HUES48 (cell line): ENCODE data around the gene STK32C.
"Not testable (repeated sequence)": the region's sequence is repeated elsewhere in the genome, so short reads cannot be mapped to it uniquely, and the experiment has no call there.

Experiments used
- H3K27ac ChIP-seq: one replicate; pipeline ENCODE4 v1.7.0; 2013; ENCODE audit warnings: low read depth, low read length, inconsistent platforms
- H3K27me3 ChIP-seq: 2 replicates; pipeline ENCODE4 v1.6.1; 2013; ENCODE audit warnings: mild to moderate bottlenecking, low read length; ENCODE audit not compliant: control insufficient read depth, insufficient read depth
- H3K36me3 ChIP-seq: 2 replicates; pipeline ENCODE4 v1.6.1; 2013; ENCODE audit warnings: low read length; ENCODE audit not compliant: control insufficient read depth, insufficient read depth
- H3K4me1 ChIP-seq: 2 replicates; pipeline ENCODE4 v1.6.1; 2013; ENCODE audit warnings: mild to moderate bottlenecking, low read length; ENCODE audit not compliant: control insufficient read depth, insufficient read depth
- H3K4me3 ChIP-seq: 2 replicates; pipeline ENCODE4 v1.5.1; 2013; ENCODE audit warnings: mild to moderate bottlenecking, low read depth, low read length
- H3K9ac ChIP-seq: 2 replicates; pipeline ENCODE4 v1.6.1; 2013; ENCODE audit warnings: mild to moderate bottlenecking, low read depth, low read length, moderate library complexity
- H3K9me3 ChIP-seq: 2 replicates; pipeline ENCODE4 v1.6.1; 2013; ENCODE audit warnings: low read length; ENCODE audit not compliant: control insufficient read depth, insufficient read depth

The STK32C gene

GRCh38 chr10:132270721-132271457 lies 36.9 kb downstream of the STK32C start:
- no peaks in the 10 kb centered on the region for H3K4me1 ChIP-seq
- no peak overlapping the region for H3K27ac ChIP-seq
- no peak overlapping the region for H3K4me3 ChIP-seq
- no peaks in the 10 kb centered on the region for H3K9me3 ChIP-seq
- H3K36me3 ChIP-seq, result no peaks in the 10 kb centered on the region
- no peak overlapping the region for H3K9ac ChIP-seq
- H3K27me3 ChIP-seq, result no peaks in the 10 kb centered on the region

GRCh38 chr10:132270256-132270655 lies 37.5 kb downstream of the STK32C start:
- H3K4me3 ChIP-seq, result no peak overlapping the region
- H3K27me3 ChIP-seq, result no peaks in the 10 kb centered on the region
- H3K36me3 ChIP-seq, result no peaks in the 10 kb centered on the region
- H3K27ac ChIP-seq, result no peak overlapping the region
- H3K9me3 ChIP-seq, result no peaks in the 10 kb centered on the region
- H3K4me1 ChIP-seq, result no peaks in the 10 kb centered on the region
- H3K9ac ChIP-seq, result no peak overlapping the region

GRCh38 chr10:132269266-132270230 lies 38.2 kb downstream of the STK32C start:
- H3K4me1 ChIP-seq, result no peaks in the 10 kb centered on the region
- no peak overlapping the region for H3K4me3 ChIP-seq
- no peaks in the 10 kb centered on the region for H3K27me3 ChIP-seq
- H3K9ac ChIP-seq, result no peak overlapping the region
- H3K36me3 ChIP-seq, result no peaks in the 10 kb centered on the region
- H3K27ac ChIP-seq, result no peak overlapping the region
- no peaks in the 10 kb centered on the region for H3K9me3 ChIP-seq

- H3K27me3 ChIP-seq, H3K27ac ChIP-seq, H3K36me3 ChIP-seq, H3K4me3 ChIP-seq, H3K9me3 ChIP-seq, H3K9ac ChIP-seq, H3K4me1 ChIP-seq: not testable (repeated sequence)
These were observed 39.8 kb downstream of the STK32C start for GRCh38 chr10:132267916-132268315.

GRCh38 chr10:132266594-132267161 lies 41.1 kb downstream of the STK32C start:
- Histone ChIP-seq H3K27ac (no peak overlapping the region), H3K4me3 (no peak overlapping the region), H3K36me3 (no peaks in the 10 kb centered on the region), H3K27me3 (no peaks in the 10 kb centered on the region), H3K9ac (no peak overlapping the region), H3K9me3 (no peaks in the 10 kb centered on the region), H3K4me1 (no peaks in the 10 kb centered on the region)

GRCh38 chr10:132265890-132266496 lies 41.8 kb downstream of the STK32C start:
- H3K27me3 ChIP-seq, result no peaks in the 10 kb centered on the region
- H3K4me3 ChIP-seq, result no peak overlapping the region
- no peaks in the 10 kb centered on the region for H3K9me3 ChIP-seq
- no peaks in the 10 kb centered on the region for H3K36me3 ChIP-seq
- no peaks in the 10 kb centered on the region for H3K4me1 ChIP-seq
- no peak overlapping the region for H3K27ac ChIP-seq
- H3K9ac ChIP-seq, result no peak overlapping the region

- Histone ChIP-seq H3K27ac (no peak overlapping the region), H3K27me3 (no peaks in the 10 kb centered on the region), H3K4me1 (no peaks in the 10 kb centered on the region)
These were observed 42.5 kb downstream of the STK32C start for GRCh38 chr10:132264966-132265889.

GRCh38 chr10:132264306-132264950 lies 43.3 kb downstream of the STK32C start:
- Histone ChIP-seq H3K27me3 (no peaks in the 10 kb centered on the region), H3K27ac (no peak overlapping the region), H3K9me3 (no peaks in the 10 kb centered on the region), H3K4me1 (no peaks in the 10 kb centered on the region), H3K9ac (no peak overlapping the region), H3K4me3 (no peak overlapping the region), H3K36me3 (no peaks in the 10 kb centered on the region)

More at GRCh38 chr10:132264966-132265889, 42.5 kb downstream of the STK32C start:
- Histone ChIP-seq H3K36me3 (no peaks in the 10 kb centered on the region), H3K9me3 (no peaks in the 10 kb centered on the region), H3K9ac (no peak overlapping the region), H3K4me3 (no peak overlapping the region)

- H3K36me3 ChIP-seq, result no peaks in the 10 kb centered on the region
- H3K27me3 ChIP-seq, result no peaks in the 10 kb centered on the region
- no peak overlapping the region for H3K4me3 ChIP-seq
- no peaks in the 10 kb centered on the region for H3K9me3 ChIP-seq
- no peak overlapping the region for H3K9ac ChIP-seq
- H3K27ac ChIP-seq, result no peak overlapping the region
- no peaks in the 10 kb centered on the region for H3K4me1 ChIP-seq
These were observed 43.9 kb downstream of the STK32C start for GRCh38 chr10:132263866-132264265.
